ENCODE measurements around the gene RFK. TPM values are rescaled to one million over a fixed set of nuclear protein-coding genes. Genes with fewer than 3 reads are reported as not detected.

The RFK gene
- total RNA-seq, 1 donor from 2014 or later: 16.6 TPM

GRCh38 chr9:76374783-76375559 lies 19.3 kb downstream of the RFK start:
- Mint-ChIP-seq H3K4me3 (ENCODE audit: unreplicated experiment) (no peak overlapping the region), H3K27me3 (ENCODE audit: unreplicated experiment) (no peaks in the 10 kb centered on the region), H3K4me1 (ENCODE audit: unreplicated experiment) (peaks cover 47% of the 10 kb centered on the region), H3K27ac (ENCODE audit: unreplicated experiment) (peak overlapping the region; percentile 35), H3K36me3 (ENCODE audit: unreplicated experiment) (no peaks in the 10 kb centered on the region), H3K9me3 (ENCODE audit: unreplicated experiment) (no peaks in the 10 kb centered on the region)
- no peak for DNase-seq (ENCODE audit: extremely low spot score, unreplicated experiment)
- no peak for TF ChIP-seq CTCF (IDR thresholded peaks at IDR 0.05)

- no peak for DNase-seq (ENCODE audit: extremely low spot score, unreplicated experiment)
- H3K27me3 Mint-ChIP-seq (ENCODE audit: unreplicated experiment): no peaks in the 10 kb centered on the region
- peaks cover 48% of the 10 kb centered on the region for H3K4me1 Mint-ChIP-seq (ENCODE audit: unreplicated experiment)
- H3K9me3 Mint-ChIP-seq (ENCODE audit: unreplicated experiment): no peaks in the 10 kb centered on the region
- H3K27ac Mint-ChIP-seq (ENCODE audit: unreplicated experiment): peak overlapping the region; percentile 6
- H3K4me3 Mint-ChIP-seq (ENCODE audit: unreplicated experiment): no peak overlapping the region
- no peaks in the 10 kb centered on the region for H3K36me3 Mint-ChIP-seq (ENCODE audit: unreplicated experiment)
- TF ChIP-seq CTCF (IDR thresholded peaks at IDR 0.05): no peak
Measured at GRCh38 chr9:76373784-76374474, 20.3 kb downstream of the RFK start.

- Mint-ChIP-seq H3K9me3 (ENCODE audit: unreplicated experiment) (no peaks in the 10 kb centered on the region), H3K4me3 (ENCODE audit: unreplicated experiment) (no peak overlapping the region), H3K27ac (ENCODE audit: unreplicated experiment) (peak overlapping the region; percentile 6), H3K27me3 (ENCODE audit: unreplicated experiment) (no peaks in the 10 kb centered on the region), H3K36me3 (ENCODE audit: unreplicated experiment) (no peaks in the 10 kb centered on the region), H3K4me1 (ENCODE audit: unreplicated experiment) (peaks cover 48% of the 10 kb centered on the region)
- TF ChIP-seq CTCF (IDR thresholded peaks at IDR 0.05): no peak
- no peak for DNase-seq (ENCODE audit: extremely low spot score, unreplicated experiment)
Measured at GRCh38 chr9:76373173-76373783, 20.9 kb downstream of the RFK start.

- no peak for TF ChIP-seq CTCF (IDR thresholded peaks at IDR 0.05)
- Mint-ChIP-seq H3K27me3 (ENCODE audit: unreplicated experiment) (no peaks in the 10 kb centered on the region), H3K4me3 (ENCODE audit: unreplicated experiment) (no peak overlapping the region), H3K9me3 (ENCODE audit: unreplicated experiment) (no peaks in the 10 kb centered on the region), H3K27ac (ENCODE audit: unreplicated experiment) (peak overlapping the region; percentile 56), H3K4me1 (ENCODE audit: unreplicated experiment) (peaks cover 48% of the 10 kb centered on the region), H3K36me3 (ENCODE audit: unreplicated experiment) (no peaks in the 10 kb centered on the region)
- no peak for DNase-seq (ENCODE audit: extremely low spot score, unreplicated experiment)
Measured at GRCh38 chr9:76372336-76372735, 21.9 kb downstream of the RFK start.

GRCh38 chr9:76371901-76372300 lies 22.3 kb downstream of the RFK start:
- TF ChIP-seq CTCF (IDR thresholded peaks at IDR 0.05): no peak
- Mint-ChIP-seq H3K4me3 (ENCODE audit: unreplicated experiment) (no peak overlapping the region), H3K36me3 (ENCODE audit: unreplicated experiment) (no peaks in the 10 kb centered on the region), H3K9me3 (ENCODE audit: unreplicated experiment) (no peaks in the 10 kb centered on the region), H3K27me3 (ENCODE audit: unreplicated experiment) (no peaks in the 10 kb centered on the region), H3K4me1 (ENCODE audit: unreplicated experiment) (peaks cover 48% of the 10 kb centered on the region), H3K27ac (ENCODE audit: unreplicated experiment) (peak overlapping the region; percentile 56)
- DNase-seq (ENCODE audit: extremely low spot score, unreplicated experiment): no peak

All from osteocyte (in vitro differentiated cells).